G401 (cell line): Measurements from ENCODE around the gene GPAM. TPM values are rescaled to one million over a fixed set of nuclear protein-coding genes. Genes with fewer than 3 reads are reported as not detected.

Experiments used
- DNase-seq: peaks from one replicate; pipeline ENCODE4 v3.0.0-alpha.2; 2015; ENCODE audit warnings: low spot score
- in situ Hi-C: cut with HindIII; loops from 2 replicates; pipeline ENCODE4 v1.10.0; 2016; ENCODE audit warnings: low sequenced_read_pairs, mixed read lengths
- total RNA-seq: library from RNA; depleted of rRNA; stranded (reverse); fragments of >200 nt; shearing (Covaris generic); gene quantifications from 2 replicates; pipeline ENCODE4 v1.2.3, GENCODE V29; 2014

GPAM gene
- total RNA-seq, 1 experiment from 2014 or later, result 18.1 TPM

DNA sequence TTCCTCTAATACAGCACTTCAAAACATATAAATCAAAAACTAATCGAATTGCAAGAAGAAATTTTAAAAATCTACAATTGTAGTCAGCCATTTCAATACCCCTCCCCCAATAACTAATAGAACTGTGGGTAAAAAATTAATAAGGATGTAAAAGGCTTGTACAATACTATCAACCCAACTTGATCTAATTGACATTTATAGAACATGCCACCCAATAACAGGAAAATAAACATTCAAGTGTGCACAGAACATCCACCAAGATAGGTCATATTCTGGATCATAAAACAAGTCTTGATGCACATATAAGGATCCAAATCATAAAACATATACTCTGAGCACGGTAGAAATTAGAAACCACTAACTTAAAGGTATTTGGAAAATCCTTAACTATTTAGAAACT, 4.0 kb upstream of the GPAM start:
- no peak for DNase-seq
- in situ Hi-C loops, result no loop called here

DNA sequence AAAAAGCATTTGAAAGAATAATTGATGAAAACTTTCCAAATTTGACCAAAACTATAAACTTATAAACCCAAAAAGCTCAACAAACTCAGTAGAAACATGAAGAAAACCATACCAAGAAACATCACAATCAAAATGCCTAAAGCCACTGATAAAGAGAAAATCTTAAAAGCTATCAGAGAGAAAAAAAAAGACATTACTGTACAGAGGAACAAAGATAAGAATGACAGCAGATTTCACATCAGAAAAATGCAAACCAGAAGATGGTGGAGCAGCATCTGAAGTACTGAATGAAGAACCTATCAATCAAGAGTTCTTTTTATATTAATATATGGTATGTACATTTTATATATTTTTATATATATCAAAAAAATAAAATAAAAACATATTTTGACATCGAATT, 2.4 kb upstream of the GPAM start:
- in situ Hi-C loops, result no loop called here
- DNase-seq, result no peak

DNA sequence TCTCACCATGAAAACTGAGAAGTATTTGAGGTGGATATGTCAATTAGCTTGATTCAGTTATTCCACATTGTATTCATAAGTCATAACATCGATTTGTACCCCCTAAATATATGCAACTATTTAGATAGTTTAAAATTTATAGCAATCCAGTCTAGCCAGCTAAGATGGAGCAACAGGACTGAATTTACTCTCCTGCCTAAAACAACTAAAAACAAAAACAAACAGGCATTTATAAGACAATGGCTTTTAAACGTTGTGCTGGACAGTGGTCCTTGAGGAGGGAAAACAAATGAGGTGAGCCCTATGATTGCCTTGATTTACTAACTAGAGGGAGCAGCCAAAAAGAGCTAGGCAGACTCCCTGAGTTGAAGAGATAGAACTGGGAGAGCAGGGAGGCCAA, 814 bp upstream of the GPAM start:
- in situ Hi-C loops, result no loop called here
- peak; percentile 10 for DNase-seq

DNA sequence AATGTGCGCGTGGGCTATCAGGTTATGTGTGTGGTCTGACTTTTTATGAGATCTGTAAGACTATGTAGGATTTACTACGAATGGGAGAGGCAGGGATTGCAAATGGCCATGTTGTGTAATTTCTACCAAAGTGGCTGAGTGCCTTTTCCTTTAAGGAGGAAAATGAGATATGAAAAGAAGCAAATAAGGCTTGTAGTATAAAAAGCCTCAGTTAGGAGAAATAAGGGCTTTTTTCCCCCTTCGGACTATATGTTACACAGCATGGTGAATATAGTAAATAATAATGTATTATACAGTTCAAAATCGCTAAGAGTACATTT, 447 bp upstream of the GPAM start:
- no peak for DNase-seq
- in situ Hi-C loops, result no loop called here

DNA sequence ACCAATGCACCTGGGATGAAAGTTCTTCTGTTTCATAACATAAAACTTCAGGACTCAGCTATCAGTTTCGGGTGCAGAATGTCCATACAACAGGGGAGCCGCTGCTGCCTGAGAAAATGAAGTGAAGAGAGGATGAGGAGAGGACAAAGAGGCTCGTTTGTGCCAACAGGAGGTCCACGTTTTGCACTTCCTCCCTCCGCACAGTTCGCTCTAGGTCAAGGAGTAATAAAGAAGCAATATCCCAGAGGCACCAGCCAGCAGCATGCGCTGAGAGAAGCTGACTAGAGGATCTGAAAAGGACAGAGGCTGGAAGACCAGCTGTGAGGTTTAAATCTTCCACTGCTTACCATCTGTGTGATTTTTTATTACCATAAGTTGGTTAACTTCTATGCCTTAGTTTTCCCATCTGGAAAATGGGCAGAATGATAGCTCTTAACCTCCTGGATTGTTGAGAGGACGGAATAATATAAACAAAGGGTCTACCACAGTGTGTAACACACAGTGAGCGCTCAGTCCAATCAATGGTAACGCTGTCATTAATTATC, 709 bp downstream of the GPAM start:
- peak; percentile 2 for DNase-seq
- in situ Hi-C loops, result no loop called here

DNA sequence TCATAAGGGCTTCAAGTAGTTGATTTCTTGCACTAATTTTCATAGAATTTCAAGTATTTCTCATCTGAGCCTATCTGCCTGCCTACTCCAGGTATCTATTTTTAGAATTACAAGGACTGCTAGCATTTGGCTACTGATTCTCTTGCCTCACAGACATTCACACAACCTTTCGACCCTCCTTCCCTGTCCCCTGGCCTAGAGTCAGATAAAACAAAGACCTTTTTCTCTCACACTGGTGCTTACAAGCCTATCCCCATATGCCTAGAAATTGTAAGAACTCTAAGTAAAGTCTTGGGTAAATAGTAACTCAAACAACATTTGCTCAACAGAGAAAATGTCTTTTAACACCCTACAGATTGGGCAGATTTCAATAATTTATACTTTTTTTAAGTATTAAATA, 6.3 kb downstream of the GPAM start:
- in situ Hi-C loops, result no loop called here
- DNase-seq, result no peak

DNA sequence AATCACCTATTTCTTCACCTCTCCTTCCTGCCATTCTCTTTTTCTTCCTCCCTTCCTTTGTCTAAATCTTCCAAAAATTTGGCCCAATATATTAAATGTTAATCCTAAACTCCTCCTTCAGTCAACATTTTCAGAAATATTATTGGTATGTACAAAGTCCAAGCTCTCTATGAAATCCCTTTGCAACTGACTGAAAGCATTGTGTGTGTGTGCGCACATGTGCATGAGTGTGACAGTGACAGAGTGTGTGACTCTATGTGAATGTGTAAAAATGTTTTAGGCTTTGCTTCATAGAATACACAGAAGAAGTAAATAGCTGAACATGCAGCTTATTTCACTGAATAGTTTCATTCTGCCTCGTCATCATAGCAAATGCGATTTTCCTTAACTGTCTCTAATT, 7.0 kb downstream of the GPAM start:
- in situ Hi-C loops, result no loop called here
- DNase-seq, result no peak

DNA sequence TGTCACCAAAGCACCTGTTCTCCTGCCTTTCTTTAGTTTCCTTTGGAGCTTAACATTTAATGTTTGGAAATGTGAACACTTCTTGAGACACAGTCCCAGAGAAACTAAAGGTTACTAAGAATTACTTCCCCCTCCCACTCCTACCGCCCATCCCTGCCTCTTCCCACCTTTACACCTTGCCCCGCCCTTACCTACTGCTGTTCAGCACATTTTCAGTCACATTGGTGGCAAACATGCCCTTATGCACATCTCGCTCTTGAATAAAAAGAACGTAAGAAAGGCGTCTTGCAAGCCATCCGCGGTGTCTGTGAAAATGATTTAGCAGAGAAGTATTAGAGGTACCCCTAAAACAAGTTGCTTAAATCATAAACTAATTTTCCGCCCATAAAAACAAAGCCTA, 8.2 kb downstream of the GPAM start:
- no peak for DNase-seq
- in situ Hi-C loops, result no loop called here

DNA sequence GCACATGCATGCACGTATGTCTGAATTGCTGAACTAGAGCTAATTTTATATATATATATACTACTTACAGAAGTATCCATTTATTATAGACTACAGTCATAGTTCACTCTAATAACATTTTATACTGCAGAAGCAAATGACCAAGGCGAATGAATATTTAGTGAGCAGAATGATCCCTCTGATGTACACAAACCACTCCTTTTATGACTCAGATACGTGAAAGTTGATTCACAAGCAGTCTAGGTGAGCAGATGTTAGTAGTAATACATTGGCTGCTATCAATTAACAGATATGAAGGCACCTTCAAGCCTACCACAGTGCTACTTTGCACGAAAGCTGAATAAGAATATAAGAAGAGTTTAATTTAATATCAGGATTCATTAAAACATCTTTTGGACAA, 10.4 kb downstream of the GPAM start:
- no peak for DNase-seq
- in situ Hi-C loops, result no loop called here

DNA sequence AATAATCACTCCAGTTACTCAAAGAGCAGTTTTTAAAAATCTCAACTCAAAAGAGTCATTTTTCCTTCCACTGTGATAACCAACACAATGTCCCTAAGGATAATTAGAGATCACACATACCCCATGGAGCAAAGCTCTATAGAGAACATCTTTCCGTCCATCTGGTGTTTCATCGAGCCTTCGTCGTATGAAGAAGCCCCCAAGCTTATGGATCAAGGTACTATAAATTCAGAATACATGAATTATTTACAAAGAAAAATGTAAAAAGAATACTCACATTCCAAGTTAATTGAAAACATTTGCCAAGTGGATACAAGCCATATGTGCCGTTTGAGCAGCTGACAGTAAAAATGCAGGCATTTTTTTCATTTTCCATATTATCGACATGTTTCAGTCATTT, 14.8 kb downstream of the GPAM start:
- no peak for DNase-seq
- in situ Hi-C loops, result no loop called here

DNA sequence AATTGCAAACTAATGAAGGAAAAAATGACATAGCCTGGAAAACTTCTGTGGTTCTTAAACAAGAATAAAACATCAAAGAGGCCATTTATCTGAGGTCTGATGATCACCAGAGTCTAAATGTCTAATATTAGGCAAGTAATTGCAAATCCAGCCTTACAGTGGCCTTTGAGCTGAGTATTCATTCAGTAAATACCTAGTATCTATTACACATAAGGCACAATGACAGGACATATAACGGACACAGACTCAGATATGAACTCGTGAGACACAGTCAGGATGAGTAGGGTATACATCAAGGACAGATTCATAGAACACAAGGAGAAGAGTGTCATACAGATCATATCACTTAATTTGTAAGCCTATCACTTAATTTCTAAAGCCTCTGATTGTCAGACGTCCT, 16.8 kb downstream of the GPAM start:
- no peak for DNase-seq
- in situ Hi-C loops, result no loop called here

DNA sequence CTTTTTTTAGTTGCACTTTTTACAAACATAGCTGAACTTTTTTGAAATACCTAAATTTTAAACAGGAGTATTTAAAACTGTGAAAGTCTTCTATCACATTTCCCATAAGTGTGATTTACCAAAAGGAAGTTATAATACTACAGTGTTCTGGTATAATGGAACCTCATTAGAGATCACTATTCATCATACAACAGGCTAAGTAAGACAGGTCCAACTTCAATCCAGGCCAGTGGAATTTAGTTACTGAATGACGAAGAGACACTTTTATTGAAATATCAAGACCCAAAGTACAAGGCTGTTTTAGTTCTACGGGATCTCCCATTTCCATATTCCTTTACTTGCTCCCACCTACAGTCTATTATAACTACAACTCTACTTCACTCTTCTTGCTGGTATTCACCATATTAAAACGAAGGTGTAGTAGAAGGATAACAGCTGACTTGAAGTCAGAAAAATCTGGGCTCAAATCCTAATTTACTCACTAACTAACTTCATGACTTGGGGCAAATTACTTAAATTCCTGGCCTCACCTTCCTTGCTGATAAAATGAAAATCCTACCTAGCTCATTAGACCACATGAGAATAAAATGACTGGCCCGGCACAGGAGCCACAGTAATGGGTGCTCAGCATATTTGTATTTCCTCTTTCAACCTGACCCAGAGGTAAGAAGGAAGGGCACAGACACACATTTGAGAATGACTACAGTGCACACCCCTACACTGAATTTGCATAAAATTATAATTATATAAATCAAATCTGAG, 21.6 kb downstream of the GPAM start:
- no peak for DNase-seq
- in situ Hi-C loops, result no loop called here

DNA sequence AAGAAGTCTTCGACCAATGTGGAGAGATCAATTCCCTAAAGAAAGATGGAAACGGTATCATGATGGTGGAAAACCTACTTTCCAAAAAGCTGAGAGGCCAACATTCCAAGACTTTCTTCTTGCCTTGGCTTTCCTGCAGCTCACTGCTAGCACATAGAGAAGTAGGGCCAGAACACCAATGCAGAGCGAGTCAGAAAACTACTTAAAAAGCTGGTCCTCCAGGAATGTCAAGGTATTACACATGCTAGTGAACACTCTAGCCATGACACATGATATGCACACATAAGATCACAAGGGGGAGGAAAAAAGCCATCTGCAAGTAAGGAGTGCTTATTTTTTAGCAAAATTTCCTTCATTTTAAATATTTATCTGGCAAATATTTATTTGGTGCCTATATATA, 22.7 kb downstream of the GPAM start:
- DNase-seq, result no peak
- in situ Hi-C loops, result no loop called here

DNA sequence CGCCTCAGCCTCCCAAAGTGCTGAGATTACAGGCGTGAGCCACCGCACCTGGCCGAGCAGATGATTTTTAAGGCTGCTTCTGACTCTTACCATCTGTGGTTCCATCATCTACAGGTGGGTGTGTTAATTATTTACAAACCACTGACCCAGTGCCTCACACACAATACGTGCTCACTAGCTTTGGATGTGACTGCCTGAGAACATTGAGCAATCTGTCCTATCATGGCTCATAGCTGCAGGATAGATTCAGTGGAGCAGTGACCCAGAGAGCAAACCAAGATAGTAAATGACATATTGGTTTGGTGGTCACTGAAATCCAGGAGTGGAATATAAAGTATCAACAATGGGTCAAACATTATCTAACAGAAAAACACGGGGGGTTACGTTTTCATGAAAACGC, 24.1 kb downstream of the GPAM start:
- in situ Hi-C loops, result no loop called here
- no peak for DNase-seq

DNA sequence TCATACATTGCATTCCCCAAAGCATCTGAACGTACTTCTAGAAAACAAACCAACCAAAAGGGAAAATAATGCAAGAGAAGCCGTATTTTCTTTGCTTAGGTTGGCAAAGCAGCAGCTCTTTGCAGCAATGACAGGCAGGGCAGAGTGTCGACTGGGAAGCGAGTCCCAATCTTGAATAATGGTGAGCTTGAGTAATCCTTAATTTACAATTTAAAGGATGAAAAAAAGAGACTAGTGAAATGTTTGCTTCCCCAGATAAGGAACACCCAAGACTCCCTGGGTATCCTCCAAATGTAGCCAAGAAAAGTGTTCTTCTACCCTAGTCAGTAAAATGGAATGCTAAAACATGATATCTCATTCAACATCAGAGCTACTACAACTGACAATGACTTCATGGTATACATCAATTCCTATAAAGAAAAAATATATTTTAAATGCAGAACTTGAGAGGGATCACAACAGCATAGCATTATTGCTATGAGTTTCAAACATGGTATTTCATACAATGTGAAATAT, 32.0 kb downstream of the GPAM start:
- DNase-seq, result no peak
- in situ Hi-C loops, result no loop called here

DNA sequence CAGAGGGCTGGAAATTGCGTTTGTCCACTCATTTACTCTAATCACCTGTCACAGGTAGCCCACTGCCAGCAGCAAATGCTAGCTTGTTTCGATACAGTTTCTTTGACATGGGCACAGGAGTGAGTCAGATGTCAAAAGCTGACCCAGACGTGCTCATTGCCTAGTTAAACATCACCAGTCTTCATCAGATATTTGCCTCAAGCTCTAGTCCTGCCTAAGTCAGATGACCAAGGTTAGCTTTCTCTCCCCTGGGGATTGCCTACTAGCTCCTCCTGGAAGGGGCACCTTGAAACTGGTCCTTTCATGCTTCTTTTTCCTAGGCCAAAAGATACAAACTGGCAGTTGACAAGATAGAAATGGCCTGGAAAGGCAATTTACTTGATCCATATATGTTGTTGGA, 35.2 kb downstream of the GPAM start:
- in situ Hi-C loops, result no loop called here
- no peak for DNase-seq

DNA sequence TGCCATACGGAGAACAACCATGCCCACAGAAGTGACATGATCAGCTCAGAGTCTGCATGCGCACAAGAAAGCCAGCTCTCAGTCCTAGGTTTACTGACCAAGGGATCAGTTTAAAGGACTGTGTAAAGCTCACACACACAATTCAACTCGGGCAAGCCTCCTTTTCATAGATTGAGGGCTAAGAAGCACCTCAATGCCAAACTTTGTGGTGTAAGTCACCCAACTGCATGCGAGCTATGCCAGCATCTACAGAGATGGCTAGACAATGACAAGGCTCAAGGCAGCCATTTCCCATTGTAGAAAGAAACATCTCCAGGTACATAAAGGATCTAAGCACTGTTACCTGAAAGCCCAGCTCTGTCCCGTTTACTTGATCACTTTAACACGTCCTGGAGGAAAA, 36.8 kb downstream of the GPAM start:
- no peak for DNase-seq
- in situ Hi-C loops, result no loop called here

DNA sequence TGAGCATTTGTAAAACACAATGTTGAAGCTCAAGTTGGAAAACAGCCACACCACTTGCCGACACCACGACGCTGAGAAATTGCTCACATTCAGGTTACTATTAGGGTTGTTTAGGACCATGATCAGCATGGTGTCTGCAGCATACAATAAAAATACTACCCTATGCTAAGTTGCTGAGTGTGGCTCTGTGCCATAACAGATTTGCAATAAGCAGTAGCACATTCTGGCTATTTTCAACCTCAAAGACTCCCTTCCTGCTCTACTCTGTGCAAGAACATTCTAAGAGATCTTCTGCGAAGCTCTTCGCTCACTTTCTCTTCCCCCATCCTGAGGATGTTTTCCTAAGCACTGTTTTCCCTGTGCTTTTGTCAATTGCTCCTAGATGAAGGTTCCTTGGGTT, 38.3 kb downstream of the GPAM start:
- no peak for DNase-seq
- in situ Hi-C loops, result no loop called here

DNA sequence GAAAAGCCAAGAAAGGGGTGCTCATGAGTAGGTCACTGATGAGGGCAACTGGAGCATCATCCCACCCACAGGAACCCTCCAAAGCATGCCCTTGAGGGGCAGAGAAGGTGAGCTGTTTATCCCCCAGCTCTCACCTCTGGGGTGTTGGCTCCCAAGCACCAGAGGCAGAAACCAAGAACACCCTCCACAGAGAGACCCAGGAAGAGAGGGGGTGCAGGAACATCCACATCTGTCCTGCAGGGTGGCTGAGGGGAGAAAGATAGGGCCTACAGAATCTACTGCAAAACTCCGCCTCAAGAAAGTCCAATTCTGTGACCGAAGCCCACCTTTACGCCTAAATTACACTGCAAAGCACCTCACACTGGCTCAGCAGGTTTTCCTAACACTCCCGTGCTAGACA, 40.1 kb downstream of the GPAM start:
- in situ Hi-C loops, result no loop called here
- DNase-seq, result no peak

DNA sequence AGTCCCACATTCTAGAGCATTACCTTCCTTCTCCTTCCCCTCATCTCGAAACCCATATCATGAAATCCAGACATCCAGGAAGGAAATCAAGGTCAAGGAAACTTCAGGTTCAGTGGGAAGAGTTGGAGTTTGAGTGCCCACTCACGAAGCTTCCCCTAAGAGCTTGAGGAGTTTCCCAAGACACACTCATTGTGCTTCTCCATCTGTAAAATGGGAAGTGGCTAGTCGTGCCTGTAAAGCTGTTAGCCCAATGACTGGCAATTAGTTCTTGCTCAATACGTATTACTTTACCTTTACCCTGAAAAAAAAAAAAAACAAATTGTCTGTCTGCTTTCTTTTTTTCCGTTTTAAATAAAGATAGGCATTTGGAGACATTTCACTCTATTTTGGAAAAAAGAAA, 42.3 kb downstream of the GPAM start:
- in situ Hi-C loops, result no loop called here

More for the DNA sequence above, 42.3 kb downstream of the GPAM start:
- DNase-seq, result no peak
